HG02970 (cell line): Measurements from ENCODE around the gene FIS1.
"Not testable (repeated sequence)": the region's sequence is repeated elsewhere in the genome, so short reads cannot be mapped to it uniquely, and the experiment has no call there.

Experiments used
- ATAC-seq: cut with Tn5 transposase; IDR thresholded peaks from one replicate; pipeline ENCODE4 v1.9.1; 2021; ENCODE audit warnings: mild to moderate bottlenecking, moderate library complexity, moderate number of reproducible peaks; ENCODE audit not compliant: unreplicated experiment, low FRiP score

FIS1 gene

DNA sequence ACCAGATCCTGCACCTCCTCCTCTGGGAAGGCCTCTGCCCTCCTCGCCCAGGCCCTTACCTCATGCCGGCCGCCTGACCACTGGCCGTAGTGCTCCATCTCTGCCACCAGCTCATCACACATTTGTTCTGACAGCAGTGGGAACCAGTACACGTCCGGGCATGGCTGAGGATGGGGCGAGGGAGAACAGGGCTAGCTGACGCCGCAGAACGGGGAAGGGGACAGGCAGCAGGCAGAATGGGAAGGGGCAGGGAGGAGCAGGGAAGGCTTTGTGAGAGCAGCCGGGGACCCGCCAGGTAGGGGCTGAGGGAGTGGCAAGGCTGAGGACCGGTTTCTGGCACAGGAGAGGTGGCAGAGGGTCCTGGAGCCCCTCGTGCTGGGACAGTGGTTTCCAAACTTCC is 36.1 kb downstream of the FIS1 start:
- no peak for ATAC-seq

DNA sequence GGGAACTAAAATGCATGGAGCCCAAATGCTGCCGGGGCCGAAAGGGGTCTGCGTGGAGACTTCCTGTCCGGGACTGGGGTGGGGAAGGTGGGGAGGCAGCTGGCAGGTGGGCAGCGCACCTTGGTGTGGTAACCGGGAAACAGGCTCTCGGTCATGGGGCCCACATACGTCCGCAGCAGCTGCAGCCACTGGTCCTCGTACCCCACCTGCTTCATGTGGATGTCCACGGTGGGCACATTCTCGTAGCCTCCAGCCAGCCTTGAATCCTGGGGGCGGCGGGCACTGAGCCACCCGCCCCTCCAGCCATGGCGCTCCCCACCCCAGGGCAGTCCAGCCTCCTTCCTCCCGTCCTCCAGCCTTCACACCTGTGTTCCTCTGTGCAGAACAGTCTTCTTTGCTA is 37.4 kb downstream of the FIS1 start:
- ATAC-seq: no peak

DNA sequence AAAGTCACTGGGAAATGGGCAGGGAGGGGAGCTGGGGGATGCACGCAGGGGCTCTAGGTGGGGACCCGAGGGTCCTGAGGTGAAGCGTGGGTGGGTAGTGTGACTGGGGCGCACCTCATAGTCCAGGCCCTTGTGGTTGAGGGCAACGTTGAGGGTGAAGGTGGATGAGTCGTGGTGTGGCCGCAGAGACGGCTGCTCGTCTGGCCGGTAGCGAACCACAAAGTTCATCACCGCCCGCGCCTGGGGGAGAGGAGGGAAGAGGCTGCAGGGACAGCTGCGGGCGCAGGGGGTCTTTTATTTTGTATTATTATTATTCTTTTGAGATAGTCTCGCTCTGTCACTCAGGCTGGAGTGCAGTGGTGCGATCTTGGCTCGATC is 38.2 kb downstream of the FIS1 start:
- ATAC-seq: no peak

DNA sequence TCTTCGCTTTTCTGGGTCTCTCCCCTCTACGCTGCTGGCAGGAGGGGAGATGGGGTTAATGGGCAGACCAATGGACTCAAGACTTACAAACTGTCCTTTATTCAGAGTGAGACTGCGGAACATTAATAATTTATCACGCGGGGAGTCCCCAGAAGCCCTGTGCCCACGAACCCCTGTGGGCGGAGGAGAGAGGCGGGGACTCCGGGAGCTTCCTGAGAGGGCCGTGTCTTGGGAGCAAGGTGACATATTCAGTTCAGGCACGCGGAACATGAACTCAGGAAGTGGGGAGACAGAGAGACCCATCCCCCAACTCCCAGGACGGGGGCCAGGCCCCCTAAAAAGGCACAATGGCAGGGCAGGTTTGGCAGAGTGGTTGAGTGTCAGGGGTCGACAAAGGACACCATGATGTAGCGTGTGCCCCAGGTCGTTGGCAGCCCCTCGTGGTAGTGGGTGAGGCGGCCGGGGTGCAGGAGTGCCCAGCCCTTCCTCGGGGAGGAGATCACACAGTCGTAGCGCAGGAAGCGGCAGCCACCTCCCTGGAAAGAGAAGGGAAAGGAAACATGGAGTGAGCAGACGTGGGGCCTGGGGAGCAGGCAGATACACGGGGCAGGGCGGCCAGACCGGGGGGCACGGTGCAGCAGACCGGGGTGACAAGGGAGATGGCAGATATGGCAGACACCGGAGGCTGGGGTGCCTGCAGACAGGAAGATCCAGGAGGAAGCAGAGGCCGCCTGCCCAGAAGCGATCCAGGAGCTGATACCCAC is 38.8 kb downstream of the FIS1 start:
- no peak for ATAC-seq

DNA sequence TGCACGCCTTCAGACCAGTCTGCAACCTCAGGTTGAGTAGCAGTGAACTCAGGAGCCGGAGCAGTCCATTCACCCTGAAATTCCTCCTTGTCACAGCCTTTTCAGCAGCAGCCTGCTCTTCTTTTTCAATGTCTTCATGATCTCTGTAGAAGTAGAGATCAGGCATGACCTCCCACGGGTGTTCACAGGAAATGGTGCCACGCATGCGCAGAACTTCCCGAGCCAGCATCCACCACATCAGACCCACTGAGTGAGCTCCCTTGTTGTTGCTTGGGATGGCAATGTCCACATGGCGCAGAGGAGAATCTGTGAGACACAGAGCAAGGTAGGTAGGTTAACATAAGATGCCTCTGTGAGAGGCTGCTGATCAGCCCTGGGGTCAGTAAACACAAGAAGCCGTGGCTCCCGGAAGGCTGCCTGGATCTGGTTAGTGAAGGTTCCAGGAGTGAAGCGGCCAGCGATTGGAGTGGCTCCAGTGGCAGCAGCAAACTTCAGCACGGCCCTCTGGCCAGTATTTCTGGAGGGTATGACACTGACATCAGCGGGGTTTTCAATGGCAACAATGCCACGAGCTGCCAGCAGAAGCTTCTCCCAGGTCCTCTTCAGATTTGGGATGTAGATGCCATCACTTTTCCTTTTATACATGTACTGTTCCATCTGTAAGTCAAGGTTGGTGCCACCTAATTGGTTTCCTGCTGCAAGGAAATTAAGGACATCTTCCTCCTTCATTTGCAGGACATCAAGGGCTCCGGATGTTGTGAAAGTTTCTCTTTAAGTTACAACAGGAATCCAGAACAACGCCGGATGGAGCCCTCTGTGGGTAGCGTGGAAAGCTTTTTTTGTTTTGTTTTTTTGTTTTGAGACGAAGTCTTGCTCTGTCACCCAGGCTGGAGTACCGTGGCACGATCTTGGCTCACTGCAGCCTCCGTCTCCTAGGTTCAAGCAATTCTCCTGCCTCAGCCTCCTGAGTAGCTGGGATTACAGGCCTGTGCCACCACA is 40.8 kb downstream of the FIS1 start:
- not testable (repeated sequence) for ATAC-seq

DNA sequence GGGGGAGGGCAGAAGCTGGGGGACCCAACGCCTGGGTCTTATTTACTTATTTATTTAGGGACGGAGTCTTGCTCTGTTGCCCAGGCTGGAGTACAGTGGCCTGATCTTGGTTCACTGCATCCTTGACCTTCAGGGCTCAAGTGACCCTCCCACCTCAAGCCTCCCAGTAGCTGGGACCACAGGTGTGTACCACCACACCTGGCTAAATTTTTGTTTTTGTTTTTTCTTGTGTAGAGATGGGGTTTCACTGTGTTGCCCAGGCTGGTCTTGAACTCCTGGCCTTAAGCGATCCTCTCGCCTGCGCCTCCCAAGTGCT is 42.3 kb downstream of the FIS1 start:
- no peak for ATAC-seq

DNA sequence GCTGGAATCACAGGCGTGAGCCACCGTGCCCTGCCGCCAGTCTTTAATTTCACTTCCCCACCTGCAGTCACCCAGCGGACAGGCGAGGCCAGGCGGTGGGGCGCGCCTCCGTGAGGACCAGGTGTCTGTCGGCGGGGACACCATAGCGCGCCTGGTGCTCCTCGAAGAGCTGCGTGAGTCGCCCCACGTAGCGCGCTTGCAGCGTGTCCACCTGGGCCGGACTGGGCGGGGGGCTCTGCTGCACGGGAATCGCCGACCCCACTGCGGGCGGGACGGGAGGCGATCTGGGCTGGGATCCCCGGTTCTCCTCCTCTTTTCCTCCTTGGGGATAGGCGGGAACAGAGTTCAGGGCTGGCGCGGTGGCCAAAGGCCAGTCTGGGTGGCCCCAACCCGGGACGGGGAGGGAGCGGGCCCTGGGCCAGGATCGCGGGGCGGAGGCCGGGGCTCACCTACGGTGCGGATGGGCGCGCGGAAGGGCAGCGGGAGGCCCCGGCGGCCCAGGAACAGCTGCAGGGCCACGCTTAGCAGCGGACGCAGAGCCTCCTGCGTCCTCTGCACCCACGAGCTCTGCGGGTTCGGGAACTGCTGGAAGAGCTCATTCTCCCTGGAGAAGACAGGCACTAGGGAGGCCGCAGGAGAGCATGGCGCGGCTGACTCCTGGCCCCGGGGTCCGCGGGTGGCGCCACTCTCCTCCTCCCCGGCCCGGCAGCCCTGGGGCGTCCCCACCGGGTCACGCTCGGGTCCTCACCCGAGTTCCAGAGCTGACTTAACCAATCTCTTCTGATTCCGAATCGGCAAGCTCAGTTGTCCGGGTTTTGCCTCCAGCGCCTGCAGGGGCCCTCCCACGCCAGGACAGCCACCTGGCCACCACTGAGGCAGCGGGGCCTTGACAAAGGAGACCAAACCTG is 42.9 kb downstream of the FIS1 start:
- ATAC-seq: no peak

DNA sequence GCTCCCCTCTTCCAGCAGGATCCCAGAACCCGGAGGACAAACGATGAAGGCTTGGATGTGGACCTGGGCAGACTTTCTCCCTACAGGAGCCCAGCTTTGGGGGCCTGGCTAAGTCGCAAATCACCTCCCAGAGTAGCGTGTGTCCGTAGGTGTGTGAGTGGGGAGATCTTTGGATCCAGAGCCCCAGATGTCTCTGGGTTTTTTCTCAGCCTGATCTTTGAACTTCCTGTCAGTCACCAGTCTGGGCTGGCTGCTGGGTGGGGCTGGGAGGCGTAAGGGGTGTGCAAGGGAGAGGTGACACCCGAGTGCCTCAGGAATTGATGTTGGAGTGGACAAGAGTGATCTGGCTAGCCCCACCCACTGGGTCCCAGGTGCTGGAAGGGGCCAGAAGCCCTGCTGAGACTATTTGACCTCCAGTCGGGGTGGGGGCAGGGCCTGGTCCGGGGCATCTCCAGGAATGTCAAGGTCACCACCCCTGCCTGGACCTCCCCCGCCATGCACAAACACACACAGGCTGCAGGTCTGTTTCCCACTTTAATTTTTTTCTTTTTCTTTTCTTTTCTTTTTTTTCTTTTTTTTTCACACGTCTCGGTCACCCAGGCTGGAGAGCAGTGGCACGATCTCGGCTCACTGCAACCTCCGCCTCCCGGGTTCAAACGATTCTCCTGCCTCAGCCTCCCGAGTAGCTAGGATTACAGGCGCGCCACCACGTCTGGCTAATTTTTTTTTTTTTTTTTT is 43.9 kb downstream of the FIS1 start, which contains the start of gene MOGAT3:
Gene MOGAT3 (minus strand): TSS at position 175 of the 738 bp plus-strand sequence. CDS start 182 bp downstream, outside the sequence.
- ATAC-seq: no peak

DNA sequence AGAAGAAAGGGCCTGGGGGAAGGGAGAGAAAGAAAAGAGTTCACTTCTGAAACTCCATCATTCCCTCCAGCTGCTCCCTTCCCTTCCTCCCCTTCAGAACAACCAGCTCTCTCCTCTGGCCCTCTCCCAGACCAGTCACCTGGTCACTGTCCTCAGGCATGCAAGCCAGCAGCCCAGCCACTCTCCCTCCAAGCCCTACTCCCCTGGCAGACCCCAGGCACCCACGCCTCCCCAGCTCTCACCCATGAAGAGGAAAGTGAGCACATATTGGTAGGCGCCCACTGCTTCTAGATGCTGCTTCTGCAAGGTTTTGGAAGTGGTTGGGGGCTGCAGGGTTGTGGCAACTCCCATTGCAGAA is 44.4 kb downstream of the FIS1 start:
- no peak for ATAC-seq

DNA sequence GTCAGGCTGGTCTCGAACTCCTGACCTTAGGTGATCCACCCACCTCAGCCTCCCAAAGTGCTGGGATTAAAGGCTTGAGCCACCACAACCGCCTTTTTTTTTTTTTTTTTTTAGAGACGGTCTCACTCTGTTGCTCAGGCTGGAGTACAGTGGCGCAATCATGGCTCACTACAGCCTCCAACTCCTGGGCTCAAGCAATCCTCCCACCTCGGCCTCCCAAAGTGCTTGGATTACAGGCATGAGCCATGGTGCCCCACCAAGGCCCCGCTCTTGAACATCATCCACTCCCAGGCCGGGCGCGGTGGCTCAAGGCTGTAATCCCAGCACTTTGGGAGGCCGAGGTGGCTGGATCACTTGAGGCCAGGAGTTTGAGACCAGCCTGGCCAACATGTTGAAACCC is 45.4 kb downstream of the FIS1 start:
- not testable (repeated sequence) for ATAC-seq

DNA sequence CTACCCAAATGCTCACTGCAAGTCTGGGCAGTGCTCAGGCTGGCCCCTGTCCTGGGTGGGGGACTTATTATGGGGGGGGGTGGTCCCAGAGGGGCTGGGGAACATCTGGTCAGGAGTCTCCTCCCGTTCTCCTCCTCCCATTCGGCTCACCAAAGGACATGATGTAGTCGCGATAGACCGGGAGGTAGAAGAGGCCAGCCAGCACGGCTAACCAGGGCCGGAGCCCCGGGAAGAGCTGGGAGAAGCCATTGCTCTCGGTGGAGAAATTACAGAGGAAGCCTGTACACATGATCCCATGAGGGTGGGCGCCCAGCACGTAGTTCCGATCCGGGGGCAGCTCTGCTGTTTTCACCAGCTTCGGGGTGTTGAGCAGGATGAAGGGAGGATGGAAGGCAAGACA is 46.4 kb downstream of the FIS1 start:
- ATAC-seq: no peak

DNA sequence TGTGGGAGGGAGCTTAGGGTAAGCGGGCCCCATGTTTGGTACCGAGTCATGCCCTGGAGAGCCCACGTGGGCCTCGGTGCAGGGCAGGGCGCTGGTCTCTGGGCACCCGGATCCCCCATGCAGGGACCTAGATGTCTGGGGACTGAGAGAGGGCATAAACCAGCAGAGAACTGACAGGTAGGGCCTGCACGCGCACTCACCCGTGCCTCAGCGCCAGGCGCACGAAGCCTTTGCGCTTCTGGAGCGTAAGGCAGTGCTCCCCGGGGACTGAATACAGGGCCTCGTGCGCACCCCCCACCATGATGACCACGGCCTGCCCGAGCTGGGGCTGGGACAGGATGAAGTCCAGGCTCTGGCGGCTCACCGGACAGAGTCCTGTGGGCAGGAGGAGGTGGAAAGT is 46.9 kb downstream of the FIS1 start:
- ATAC-seq: no peak

DNA sequence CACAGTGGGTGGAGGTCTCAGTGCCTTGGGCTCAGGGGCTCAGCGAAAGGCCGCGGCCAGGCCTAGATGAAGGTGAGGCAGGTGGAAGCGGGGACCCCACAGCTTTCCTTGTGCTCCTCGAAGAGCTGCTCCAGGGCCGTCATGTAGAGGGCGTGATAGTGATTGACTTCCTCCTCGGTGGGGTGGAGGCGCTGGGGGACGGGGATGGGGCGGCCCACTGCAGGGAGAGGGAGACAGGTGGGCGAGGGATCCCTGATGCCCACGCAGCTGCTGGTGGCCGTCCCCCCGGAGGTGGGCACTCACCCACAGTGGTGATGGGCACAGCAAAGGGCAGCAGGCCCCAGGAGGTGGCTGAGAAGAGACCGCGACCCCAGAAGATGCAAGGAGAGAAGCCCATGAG is 49.0 kb downstream of the FIS1 start:
- ATAC-seq: no peak
